ENCODE measurements around the gene PANX2.

Gene PANX2

DNA sequence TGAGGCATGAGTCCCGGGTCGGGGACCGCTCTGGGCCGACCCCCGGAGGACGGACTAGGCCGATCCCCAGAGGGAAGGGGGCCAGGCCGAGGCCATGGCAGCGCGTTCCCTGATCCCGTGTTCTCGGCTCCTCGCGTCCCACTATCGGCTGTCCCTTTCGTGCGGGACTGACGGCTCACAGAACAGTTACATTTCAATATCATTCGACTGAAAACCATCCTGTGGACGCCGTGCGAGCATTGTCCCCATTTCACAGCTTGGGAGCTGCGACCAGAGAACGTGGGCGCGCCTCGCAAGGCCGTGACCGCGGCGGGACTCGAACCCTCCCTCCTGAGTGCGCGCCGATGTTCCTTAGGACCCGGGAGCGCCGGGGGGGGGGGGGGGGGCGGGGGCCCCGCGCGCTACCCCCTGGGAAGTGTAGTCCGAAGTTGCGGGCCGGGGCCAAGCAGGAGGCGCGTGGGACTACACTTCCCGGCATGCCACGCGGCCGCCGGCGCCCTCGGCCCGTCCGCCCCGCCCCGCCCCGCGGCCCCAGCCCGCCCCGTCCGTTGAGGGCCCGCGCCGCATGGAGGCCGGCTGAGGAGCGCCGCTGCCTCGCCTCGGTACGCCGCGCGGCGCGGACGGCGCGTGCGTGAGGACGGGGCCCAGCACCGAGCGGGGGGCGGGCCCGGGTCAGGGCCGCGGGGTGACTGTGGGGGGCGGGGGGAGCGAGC lies 15.0 kb downstream of the PANX2 start, which contains the start of gene TRABD:
Gene TRABD (plus strand): TSS at position 539 of the 713 bp plus-strand sequence. CDS start 7,148 bp downstream, outside the sequence.
- DNase-seq: peak; percentile 82

DNA sequence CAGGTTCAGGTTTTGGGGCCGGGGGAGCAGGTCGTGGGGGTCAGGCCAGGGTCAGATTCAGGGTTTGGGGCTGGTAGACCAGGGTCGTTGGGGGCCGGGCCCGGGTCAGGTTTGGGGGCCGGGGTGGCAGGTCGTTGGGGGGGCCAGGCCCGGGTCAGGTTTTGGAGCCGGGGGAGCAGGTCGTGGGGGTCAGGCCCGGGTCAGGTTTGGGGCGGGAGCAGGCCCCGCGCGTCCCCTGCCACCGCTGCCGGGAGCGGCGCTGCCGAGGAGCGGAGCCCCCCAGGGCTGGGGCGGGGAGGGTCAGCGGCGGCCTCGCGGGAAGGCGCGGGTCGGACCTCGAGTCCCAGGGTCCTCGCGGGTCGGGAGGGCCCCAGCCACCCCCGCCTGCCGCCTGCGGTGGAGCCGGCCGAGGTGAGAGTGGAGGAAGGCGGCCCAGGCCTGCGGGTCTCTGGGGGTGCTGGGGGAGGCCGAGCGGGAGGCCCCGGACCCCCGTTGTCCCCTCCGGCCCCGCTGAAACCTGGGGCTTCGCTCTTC lies 15.7 kb downstream of the PANX2 start:
- no peak for DNase-seq

DNA sequence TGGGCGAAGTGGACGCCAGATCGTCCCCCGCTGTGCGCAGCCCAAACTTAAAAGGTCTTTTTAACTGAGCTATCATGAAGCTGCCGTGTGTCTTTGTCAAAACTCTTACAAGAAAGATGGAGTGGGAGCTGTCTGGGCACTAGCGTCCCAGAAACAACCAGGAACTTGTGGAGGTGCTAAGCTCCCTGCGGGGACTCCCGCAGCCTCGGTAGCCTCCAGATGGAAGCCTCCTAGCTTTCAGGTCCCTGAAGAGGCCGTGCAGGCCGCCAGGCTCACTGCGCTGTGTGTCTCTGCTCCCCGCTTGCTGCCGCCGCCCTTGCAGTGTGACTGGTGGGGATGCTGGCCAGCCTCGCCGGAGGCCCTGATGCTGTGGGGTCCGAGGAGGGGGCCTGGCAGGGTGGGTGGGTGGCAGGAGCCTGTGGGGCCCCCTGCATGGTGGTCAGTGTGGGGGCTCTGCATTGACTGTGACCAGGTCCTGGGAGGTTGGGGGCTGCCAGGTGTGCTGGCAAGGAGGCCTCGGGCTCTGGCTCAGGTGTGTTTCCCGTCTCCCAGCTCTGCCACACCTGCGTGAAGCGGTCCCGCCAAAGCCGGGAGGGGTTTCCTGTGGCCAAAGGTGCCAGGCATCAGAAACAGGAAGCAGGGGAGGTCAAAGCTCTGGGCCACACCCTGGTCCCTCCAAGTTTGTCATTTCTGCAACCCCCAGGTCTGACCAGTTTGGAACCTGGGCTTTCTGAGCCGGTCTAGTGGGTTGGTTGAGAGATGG lies 16.4 kb downstream of the PANX2 start:
- DNase-seq: peak; percentile 36

DNA sequence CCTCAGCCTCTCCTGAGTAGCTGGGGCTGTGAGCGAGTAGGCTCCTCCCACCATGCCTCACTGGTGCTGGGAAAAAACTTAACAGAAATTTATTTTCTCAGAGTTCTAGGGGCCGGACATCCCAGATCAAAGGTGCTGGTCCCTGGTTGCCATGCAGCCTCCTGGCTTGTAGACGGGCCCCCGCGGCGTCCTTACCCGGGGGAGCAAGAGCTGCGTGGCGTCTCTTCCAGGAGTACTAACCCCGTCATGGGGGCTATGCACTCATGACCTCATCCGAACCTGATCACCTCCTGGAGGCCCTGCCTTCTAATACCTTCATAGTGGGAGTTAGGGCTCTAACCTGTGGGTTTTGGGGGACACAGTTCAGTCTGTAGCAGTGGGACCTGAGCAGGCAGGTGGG lies 17.8 kb downstream of the PANX2 start:
- no peak for DNase-seq

DNA sequence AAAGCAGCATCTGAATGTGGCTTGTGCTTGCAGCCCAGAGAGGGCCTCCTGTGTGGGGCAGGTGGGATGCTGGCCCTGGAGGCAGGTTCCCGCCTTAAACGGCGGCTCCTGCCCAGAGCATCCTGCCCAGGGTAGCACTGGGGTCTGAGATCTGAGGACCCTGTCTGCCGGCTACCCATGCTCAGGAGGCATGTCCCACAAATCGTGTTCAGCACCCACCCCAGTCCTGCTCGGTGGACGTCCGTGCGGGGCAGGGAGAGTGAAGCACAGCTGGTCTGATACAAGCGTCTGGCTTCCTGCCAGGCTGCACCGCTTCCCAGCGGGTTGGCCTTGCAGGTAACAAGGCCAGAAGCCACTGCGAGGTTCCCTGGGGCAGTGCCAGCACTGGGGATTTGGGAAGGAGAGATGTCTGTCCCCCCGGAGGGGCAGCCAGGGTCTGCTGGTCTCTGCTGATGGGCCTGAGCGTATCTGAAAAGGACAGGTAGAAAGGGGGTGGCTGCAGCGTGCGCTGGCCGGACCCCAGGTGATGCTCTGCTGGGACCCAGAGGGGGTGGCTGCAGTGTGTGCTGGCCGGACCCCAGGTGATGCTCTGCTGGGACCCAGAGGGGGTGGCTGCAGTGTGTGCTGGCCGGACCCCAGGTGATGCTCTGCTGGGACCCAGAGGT lies 18.8 kb downstream of the PANX2 start:
- no peak for DNase-seq

DNA sequence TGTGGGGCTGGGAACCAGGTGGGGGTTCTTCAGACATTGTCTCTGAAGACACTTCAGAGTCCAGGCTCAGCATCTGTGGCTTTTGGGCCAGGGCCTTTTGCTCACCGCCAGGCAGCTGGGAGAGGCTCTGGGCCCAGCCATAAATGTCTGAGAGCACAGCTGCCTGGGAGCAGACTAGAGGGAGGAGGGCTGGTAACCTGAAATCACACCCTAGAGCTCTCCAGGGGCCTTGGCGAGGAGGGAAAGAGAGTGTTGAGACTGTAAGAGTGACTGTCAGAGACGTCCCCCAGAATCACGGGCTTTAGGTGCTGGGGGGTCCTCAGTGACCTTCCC lies 19.3 kb downstream of the PANX2 start:
- DNase-seq: no peak

DNA sequence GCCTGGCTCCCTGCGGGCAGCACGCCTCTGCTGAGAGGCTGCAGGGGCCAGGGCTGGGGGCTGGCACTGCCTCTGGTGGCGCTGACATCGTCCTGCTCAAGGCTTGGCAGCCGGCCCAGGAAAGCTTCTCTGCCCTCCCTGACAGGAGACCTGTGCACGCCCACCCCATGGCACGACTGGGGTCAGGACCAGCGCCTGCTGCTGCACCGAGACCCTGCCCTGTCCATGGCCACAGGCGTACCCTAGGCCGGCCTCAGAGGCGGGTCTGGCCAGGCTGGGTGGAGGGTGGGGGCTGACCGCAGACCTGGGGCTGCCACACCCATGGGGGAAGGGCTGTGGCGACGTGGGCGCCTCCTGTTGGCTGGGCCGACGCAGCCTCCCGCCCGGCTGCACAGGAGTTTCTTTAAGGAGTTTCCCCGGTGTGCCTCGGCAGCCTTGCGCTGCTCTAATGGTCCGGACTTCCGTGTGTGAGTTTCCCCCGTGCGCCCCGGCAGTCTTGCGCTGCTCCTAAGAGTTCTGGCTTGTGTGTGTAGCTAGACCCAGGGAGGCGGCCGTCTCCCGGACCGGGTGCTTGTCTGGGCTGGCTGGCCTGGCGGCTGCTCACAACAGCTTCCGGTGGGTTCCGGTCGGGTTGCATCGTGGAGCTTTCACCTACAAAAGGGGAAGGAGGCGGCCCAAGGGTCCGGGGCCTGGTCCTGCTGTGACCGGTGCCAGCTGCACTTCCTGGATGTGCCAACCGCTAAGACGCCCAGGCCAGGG lies 19.8 kb downstream of the PANX2 start:
- DNase-seq: peak; percentile 71

DNA sequence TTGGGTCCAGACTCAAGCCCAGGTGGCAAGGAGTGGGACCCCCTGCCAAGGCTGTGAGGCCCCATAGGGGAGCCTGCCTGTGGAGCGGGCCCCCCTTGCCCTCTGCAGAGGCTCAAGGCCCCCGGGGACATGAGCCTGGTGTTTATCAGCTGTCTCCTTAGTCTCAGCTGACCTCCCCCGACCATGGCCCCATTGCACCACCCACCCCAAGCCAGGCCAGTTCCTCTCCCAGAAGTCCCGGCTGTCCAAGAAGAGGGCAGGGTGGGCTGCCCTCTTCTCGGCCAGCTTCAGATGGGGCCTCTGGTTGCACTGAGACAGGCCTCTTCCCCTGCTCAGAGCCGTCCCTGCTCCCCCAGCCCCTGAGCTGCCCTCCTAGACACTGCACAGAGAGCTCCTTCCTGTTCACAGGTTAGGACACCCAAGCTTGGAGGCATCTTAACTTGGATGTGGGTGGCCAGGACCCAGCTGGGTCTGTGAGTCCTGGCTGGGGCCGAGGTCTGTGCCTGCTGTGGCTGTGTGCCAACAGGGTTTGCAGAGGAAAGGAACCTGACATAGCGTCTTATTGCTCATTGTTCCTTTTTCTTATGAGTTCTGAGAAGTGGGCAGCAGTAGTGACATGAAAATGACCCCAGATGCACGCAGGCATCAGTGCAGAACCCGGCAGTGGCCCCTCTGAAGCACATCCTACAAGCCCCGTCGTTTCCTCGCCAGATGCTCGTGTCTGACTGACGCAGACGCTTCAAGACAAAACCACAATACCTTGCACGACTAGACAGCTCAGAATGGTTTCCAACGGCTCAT lies 20.6 kb downstream of the PANX2 start:
- DNase-seq: no peak

DNA sequence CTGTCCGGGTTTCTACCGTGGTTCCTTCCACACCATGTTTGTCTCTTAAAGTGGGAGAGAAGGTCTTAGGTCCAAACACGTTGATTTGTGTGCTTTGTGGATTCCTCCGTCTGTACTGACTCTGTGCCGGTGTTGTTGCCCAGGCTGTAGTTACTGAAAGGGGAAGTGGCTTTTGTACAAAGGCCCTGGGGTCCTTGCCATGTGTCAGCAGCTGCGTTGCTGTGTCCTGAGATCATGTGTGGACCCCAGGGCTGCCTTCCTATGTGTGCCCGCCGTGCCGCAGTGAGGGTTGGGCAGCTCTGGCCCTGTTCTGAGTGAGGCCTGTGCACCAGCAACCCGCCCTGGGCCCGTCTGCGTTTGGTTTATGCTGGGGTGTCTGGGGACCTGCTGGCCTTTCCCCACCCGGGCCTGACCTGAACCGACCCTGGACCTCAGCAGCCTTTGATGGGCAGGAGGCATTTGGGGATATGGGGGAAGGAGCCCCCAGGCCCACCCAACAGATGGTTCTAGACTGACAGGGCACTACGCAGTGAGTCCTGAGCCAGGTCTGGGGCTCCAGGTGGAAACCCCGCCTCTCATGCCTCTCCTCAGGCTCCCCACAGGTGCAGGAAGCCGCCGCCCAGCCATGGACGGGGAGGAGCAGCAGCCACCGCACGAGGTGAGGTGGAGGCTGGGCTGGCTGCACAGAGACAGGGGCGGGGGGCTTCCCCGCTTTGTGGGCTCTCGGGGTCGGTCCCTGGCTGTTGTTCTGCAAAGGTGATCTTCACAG lies 22.1 kb downstream of the PANX2 start:
- no peak for DNase-seq

DNA sequence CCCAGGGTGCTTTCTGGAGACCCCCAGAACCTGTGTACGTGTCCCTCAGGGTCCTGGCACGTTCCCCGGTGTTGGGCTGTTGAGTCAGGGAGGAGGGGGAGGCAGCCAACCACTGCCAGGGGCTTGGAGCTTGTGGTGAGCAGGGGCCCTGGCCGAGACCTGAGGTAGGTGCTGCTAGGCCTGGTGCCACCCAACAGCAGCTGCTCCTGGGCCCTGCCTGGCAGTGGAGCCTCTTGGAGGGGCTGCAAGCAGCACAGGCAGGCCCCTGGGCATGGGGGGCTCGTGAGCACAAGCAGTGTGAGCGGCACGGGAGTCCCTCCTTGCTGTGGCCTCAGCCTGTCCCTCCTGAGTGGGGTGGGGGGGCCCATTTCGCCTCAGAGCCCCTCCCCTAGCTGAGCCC lies 23.1 kb downstream of the PANX2 start:
- no peak for DNase-seq

DNA sequence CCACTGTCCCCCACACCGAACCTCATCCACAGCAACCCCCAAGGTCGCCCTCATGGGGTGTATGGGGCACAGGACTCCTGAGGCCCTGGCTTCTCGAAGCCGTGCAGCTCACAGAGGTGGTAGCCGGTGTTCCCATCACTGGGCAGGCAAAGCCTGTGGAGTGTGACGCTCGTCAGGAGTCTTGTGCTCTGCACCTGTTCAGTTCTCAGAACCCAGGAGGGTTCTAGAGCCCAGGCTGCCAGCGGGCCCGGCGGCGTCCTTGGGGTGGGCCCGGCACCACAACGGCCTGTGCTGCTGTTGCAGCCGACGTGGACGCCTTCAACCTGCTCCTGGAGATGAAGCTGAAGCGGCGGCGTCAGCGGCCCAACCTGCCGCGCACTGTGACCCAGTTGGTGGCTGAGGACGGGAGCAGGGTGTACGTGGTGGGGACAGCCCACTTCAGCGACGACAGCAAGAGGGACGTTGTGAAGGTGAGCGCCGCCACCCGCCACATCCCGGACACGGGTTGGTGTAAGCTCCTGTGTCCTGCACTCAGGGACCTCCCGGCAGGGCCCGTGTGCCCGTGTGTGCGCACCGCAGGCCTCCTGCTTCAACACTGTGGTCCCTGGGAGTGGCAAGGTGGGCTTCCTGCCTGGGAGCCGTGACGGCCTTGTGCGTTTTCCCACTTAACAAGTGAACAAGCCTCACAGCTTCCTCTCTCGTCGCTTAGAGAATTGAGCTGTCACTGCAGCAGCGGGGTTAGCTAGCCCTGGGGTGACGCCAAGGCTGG lies 23.7 kb downstream of the PANX2 start:
- DNase-seq: no peak

DNA sequence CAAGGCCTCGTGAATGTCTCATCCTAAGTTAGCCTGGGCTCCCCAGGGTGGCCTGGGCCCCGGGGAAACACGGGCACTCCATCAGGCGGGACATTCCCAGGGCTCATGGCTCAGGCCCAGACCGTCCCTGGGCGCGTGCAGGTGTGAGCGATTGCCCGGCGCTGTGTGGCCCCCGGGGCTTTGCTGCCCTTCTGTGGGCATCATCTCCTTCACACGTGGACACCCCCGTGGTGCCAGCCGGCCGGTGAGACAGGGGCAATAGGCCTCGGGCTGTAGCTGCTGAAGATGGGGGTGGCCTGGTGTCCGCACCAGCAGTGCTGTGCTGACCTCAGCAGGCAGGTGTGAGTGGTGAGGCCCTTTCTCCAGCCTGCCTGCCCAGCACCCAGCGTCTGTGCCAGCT lies 25.7 kb downstream of the PANX2 start:
- no peak for DNase-seq

DNA sequence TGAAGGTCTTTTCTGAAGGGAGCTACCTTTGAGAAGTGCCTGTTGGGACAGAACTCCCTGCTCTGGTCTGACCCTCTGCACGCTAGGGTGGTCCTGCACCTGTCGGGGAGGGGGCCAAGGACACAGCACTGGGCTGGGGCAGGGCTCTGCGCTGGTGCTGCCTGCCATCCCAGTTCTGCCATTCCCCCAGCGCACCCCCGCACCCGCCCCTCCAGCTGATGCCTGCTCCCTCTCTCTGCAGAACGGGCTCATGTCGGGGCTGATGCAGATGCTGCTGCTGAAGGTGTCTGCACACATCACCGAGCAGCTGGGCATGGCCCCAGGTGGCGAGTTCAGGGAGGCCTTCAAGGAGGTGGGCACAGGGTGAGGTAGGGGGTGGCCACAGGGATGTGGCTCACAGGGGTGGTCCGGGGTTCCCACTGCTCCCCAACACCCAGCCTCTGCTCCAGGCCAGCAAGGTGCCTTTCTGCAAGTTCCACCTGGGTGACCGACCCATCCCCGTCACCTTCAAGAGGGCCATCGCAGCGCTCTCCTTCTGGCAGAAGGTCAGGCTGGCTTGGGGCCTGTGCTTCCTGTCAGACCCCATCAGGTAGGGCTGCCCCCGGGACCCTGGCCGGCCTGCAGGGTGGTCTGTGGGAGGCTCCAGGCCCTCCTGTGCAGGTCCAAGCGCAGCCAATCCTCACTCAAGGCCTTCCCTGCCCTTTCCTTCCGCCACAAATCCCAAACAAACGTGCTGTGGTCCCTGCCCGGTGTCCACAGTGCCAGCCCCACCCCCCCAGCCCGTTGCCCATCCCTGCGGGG lies 26.7 kb downstream of the PANX2 start:
- DNase-seq: no peak

DNA sequence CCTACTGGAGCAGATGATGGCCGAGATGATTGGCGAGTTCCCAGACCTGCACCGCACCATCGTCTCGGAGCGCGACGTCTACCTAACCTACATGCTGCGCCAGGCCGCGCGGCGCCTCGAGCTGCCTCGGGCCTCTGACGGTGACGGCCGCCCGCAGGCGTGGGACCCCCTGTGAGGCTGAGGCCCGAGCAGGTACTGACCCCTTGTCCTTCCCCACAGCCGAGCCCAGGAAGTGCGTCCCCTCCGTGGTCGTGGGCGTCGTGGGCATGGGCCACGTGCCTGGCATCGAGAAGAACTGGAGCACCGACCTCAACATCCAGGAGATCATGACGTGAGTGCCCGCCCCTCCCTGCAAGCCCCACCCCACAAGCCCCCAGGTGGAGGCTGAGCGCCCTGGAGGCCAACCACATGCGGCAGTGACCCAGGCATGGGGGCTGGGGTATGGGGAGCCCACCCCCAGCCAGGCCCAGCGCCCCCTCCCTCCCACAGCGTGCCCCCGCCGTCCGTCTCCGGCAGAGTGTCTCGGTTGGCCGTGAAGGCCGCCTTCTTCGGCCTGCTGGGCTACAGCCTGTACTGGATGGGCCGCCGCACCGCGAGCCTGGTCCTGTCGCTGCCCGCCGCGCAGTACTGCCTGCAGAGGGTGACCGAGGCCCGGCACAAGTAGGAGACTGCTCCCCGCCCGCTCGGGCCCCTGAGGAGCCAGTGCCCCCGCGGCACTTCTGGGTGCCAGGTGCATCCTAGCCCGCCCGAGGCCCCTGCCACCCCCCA lies 27.5 kb downstream of the PANX2 start:
- no peak for DNase-seq

DNA sequence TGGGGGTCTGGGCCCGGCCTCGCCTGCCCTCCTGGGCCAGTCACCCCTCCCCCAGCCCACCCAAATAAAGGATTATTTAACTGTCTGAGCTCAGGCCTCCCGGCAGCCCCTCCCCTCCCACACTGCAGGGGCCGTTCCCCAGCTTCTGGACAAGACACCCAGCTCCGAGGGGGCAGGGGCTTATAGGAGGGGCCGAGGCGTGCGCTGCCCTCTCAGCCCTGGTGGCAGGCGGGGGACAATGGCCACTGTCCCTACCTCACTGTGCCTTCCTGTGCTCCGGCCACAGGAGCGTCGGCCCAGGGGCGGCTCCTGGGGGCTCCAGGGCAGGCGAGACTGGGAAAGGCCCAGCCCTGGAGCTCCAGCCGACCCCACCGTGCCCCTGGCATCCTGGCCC lies 28.1 kb downstream of the PANX2 start:
- DNase-seq: no peak

DNA sequence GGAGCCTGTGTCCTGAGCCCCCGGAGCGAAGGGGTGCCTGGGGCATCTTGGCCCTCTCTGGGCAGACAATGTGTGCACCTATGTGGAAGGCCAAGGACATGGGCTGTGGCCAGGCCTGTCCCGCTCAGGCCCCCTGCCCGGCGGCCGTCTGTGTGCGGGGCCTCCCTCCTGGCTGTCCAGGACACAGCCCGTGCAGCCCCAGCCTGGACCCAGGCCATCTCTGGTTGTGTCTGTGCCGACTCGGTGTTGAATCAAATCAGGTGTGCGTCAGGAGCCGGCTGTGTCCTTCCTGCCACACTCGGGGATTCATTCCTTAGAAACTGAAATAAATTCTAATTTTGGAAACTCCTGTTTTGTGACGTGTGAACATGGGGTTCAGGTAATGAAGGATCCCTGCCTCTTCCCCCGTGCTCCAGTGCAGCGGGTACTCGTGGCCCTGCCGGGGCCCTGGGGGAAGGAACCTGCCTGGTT lies 28.8 kb downstream of the PANX2 start:
- no peak for DNase-seq

DNA sequence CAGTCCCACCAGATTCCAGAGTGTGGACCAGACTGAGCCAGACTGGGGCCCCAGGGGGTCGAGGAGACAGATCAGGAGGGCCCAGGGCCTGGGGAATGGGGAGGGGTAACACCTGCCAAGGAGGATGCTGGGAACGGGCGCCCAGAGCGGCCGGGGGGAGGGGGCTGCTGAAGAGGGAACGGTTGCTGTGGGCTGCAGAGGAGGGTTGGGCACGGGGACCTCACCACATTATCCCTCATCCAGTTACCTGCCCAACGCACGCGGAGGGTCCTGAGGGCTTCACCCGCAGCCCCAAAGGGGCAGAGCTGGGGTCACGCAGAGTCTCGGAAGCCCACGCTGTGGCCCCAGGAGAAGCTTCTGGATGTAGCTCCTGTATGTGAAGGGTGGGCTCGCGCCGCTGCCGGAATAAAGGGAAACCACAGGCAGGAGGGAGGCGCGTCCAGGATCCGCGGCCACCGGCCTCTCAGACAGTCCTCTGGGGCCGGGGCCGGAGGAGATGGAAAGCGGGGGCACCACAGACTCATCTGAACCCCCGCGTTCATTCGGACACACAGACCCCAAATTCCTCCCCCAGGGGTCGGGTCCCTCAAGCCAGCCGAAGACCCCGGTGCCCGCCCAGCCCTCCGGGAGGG lies 29.4 kb downstream of the PANX2 start:
- peak; percentile 75 for DNase-seq
